ENCODE results near the gene MTHFD1L.

Gene MTHFD1L

GRCh38 chr6:150966786-150967185 is 101.3 kb downstream of the MTHFD1L start:
- H3K36me3 ChIP-seq (ENCODE audit: control insufficient read depth, low read length), result peaks cover 50% of the 10 kb centered on the region
- H3F3A ChIP-seq (ENCODE audit: control insufficient read depth, insufficient read depth), result no peaks in the 10 kb centered on the region
- peaks cover 29% of the 10 kb centered on the region for H3K4me1 ChIP-seq (ENCODE audit: control insufficient read depth, low read length)
- TF ChIP-seq EZH2phosphoT487 (IDR thresholded peaks at IDR 0.05; ENCODE audit: borderline replicate concordance, low read length), result no peak
- TF ChIP-seq, protein P1, sequence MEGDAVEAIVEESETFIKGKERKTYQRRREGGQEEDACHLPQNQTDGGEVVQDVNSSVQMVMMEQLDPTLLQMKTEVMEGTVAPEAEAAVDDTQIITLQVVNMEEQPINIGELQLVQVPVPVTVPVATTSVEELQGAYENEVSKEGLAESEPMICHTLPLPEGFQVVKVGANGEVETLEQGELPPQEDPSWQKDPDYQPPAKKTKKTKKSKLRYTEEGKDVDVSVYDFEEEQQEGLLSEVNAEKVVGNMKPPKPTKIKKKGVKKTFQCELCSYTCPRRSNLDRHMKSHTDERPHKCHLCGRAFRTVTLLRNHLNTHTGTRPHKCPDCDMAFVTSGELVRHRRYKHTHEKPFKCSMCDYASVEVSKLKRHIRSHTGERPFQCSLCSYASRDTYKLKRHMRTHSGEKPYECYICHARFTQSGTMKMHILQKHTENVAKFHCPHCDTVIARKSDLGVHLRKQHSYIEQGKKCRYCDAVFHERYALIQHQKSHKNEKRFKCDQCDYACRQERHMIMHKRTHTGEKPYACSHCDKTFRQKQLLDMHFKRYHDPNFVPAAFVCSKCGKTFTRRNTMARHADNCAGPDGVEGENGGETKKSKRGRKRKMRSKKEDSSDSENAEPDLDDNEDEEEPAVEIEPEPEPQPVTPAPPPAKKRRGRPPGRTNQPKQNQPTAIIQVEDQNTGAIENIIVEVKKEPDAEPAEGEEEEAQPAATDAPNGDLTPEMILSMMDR (IDR thresholded peaks at IDR 0.05; ENCODE audit: low read depth, low read length, poor library complexity, severe bottlenecking), result no peak
- H4K20me1 ChIP-seq (ENCODE audit: control insufficient read depth, insufficient read depth, low read depth, low read length), result no peaks in the 10 kb centered on the region
- H3K27ac ChIP-seq (ENCODE audit: low read depth, low read length), result peak overlapping the region; percentile 36
- no peaks in the 10 kb centered on the region for H3K9me3 ChIP-seq (ENCODE audit: control insufficient read depth, insufficient read depth, low read length)
- no peaks in the 10 kb centered on the region for H3K79me2 ChIP-seq (ENCODE audit: control insufficient read depth, low read length)
- no peak overlapping the region for H3K4me2 ChIP-seq (ENCODE audit: low read length)
- no peaks in the 10 kb centered on the region for H3K9me2 ChIP-seq (replicated peaks; ENCODE audit: control insufficient read depth, low read length)
- no peaks in the 10 kb centered on the region for H3K27me3 ChIP-seq (ENCODE audit: control insufficient read depth, low read length)
- H3K4me3 ChIP-seq (ENCODE audit: low read length), result no peak overlapping the region

DNA sequence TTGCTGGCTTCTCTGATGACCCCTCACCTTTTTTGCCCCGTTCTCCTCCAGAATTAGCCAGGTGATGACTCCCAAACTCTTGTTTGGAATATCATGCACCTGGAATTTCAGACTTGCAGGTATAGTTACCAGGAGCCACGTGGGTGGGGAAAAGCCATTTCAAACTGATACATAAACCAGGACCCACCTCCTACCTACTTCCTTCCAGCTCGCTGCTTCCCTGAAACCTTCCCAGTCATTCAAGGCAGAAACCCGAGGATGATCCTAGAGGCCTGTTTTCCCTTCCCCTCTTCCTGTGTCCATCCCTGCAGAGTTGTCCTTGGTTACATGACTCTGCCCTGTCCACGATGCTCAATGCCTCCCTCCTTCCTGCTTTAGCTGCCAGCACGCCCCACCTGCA is 101.9 kb downstream of the MTHFD1L start:
- Histone ChIP-seq H3K9me3 (ENCODE audit: control insufficient read depth, insufficient read depth, low read length) (no peaks in the 10 kb centered on the region), H3K27ac (ENCODE audit: low read depth, low read length) (no peak overlapping the region), H3K4me1 (ENCODE audit: control insufficient read depth, low read length) (peaks cover 29% of the 10 kb centered on the region), H3F3A (ENCODE audit: control insufficient read depth, insufficient read depth) (no peaks in the 10 kb centered on the region), H3K4me2 (ENCODE audit: low read length) (no peak overlapping the region), H3K9me2 (replicated peaks; ENCODE audit: control insufficient read depth, low read length) (no peaks in the 10 kb centered on the region), H3K27me3 (ENCODE audit: control insufficient read depth, low read length) (no peaks in the 10 kb centered on the region), H3K79me2 (ENCODE audit: control insufficient read depth, low read length) (no peaks in the 10 kb centered on the region), H3K36me3 (ENCODE audit: control insufficient read depth, low read length) (peaks cover 55% of the 10 kb centered on the region), H3K4me3 (ENCODE audit: low read length) (no peak overlapping the region), H4K20me1 (ENCODE audit: control insufficient read depth, insufficient read depth, low read depth, low read length) (no peaks in the 10 kb centered on the region)
- TF ChIP-seq, protein P1 (IDR thresholded peaks at IDR 0.05; ENCODE audit: low read depth, low read length, poor library complexity, severe bottlenecking), result no peak
- TF ChIP-seq EZH2phosphoT487 (IDR thresholded peaks at IDR 0.05; ENCODE audit: borderline replicate concordance, low read length), result no peak

- no peak overlapping the region for H3K4me2 ChIP-seq (ENCODE audit: low read length)
- H3K4me1 ChIP-seq (ENCODE audit: control insufficient read depth, low read length), result peaks cover 29% of the 10 kb centered on the region
- H3K36me3 ChIP-seq (ENCODE audit: control insufficient read depth, low read length), result peaks cover 58% of the 10 kb centered on the region
- H3K9me2 ChIP-seq (replicated peaks; ENCODE audit: control insufficient read depth, low read length), result no peaks in the 10 kb centered on the region
- H3F3A ChIP-seq (ENCODE audit: control insufficient read depth, insufficient read depth), result no peaks in the 10 kb centered on the region
- H3K79me2 ChIP-seq (ENCODE audit: control insufficient read depth, low read length), result no peaks in the 10 kb centered on the region
- no peak for TF ChIP-seq EZH2phosphoT487 (IDR thresholded peaks at IDR 0.05; ENCODE audit: borderline replicate concordance, low read length)
- TF ChIP-seq, protein P1 (IDR thresholded peaks at IDR 0.05; ENCODE audit: low read depth, low read length, poor library complexity, severe bottlenecking), result no peak
- H3K27me3 ChIP-seq (ENCODE audit: control insufficient read depth, low read length), result no peaks in the 10 kb centered on the region
- H3K9me3 ChIP-seq (ENCODE audit: control insufficient read depth, insufficient read depth, low read length), result no peaks in the 10 kb centered on the region
- no peaks in the 10 kb centered on the region for H4K20me1 ChIP-seq (ENCODE audit: control insufficient read depth, insufficient read depth, low read depth, low read length)
- no peak overlapping the region for H3K4me3 ChIP-seq (ENCODE audit: low read length)
- H3K27ac ChIP-seq (ENCODE audit: low read depth, low read length), result no peak overlapping the region
Observed at GRCh38 chr6:150967910-150968309, 102.4 kb downstream of the MTHFD1L start.

Measured in DOHH2 (cell line).